Prostate gland (tissue), 2 donors: Measurements from ENCODE around the gene CYP2D6. TPM values are rescaled to one million over a fixed set of nuclear protein-coding genes. Genes with fewer than 3 reads are reported as not detected.

ENCODE experiments used
- DNase-seq: peaks from one replicate; pipeline ENCODE4 v3.0.0-alpha.2; 2019; ENCODE audit warnings: low spot score
- H3K27ac ChIP-seq, 2 donors: fragments of 200-600 bp; sonication (generic); 2 replicates each; pipeline ENCODE4 v1.5.1; 2017 to 2019
- H3K27me3 ChIP-seq: fragments of 200-600 bp; sonication (generic); replicated peaks from 2 replicates; pipeline ENCODE4 v1.5.1; 2019; ENCODE audit not compliant: insufficient read depth
- H3K36me3 ChIP-seq, 2 donors: fragments of 200-600 bp; sonication (generic); 1 replicate in 1 of 2; 2 replicates in 1 of 2; pipeline versions ENCODE4 v1.5.1 to v1.8.1; 2017 to 2019
- H3K4me1 ChIP-seq: fragments of 200-600 bp; sonication (generic); replicated peaks from 2 replicates; pipeline ENCODE4 v1.5.1; 2019
- H3K4me3 ChIP-seq, 2 donors: fragments of 200-600 bp; sonication (generic); 2 replicates each; pipeline ENCODE4 v1.5.1; 2017 to 2019
- H3K9me3 ChIP-seq: fragments of 200-600 bp; sonication (generic); 2 replicates; pipeline ENCODE4 v1.5.1; 2017
- CTCF ChIP-seq, 4 experiments: fragments of 200-600 bp in 2 of 4; fragments of 450-650 bp in 2 of 4; sonication (generic) in 2 of 4; IDR thresholded peaks; 1 replicate in 3 of 4; 2 replicates in 1 of 4; pipeline ENCODE4 v1.5.1; 2016 to 2019; ENCODE audit warnings: antibody characterized with exemption in 4 of 4, mild to moderate bottlenecking in 2 of 4, moderate library complexity in 2 of 4
- POLR2A ChIP-seq: fragments of 450-650 bp; IDR thresholded peaks from one replicate; pipeline ENCODE4 v1.6.1; 2016; ENCODE audit warnings: antibody characterized with exemption, mild to moderate bottlenecking
- POLR2AphosphoS5 ChIP-seq: sonication (generic); formaldehyde crosslinking; IDR thresholded peaks from one replicate; pipeline ENCODE4 v1.6.1; 2017; ENCODE audit warnings: antibody characterized with exemption
- WGBS: methylation state at CpG from one replicate; pipeline ENCODE4 v1.1.5; 2018; 5-methylcytosine and 5-hydroxymethylcytosine counted together
- intact Hi-C: fragments of 100-400 bp; cut with DNase I; formaldehyde crosslinking; loops from one replicate; pipeline ENCODE4 v1.14.2; 2022
- total RNA-seq, 2 donors: library from RNA; depleted of rRNA; stranded (reverse); fragments of >200 nt; gene quantifications; one replicate each; pipeline ENCODE4 v1.1.0, GENCODE V29; 2016

CYP2D6 gene
- total RNA-seq, 2 donors from 2014 or later, result 0.73 to 5.2 TPM

DNA sequence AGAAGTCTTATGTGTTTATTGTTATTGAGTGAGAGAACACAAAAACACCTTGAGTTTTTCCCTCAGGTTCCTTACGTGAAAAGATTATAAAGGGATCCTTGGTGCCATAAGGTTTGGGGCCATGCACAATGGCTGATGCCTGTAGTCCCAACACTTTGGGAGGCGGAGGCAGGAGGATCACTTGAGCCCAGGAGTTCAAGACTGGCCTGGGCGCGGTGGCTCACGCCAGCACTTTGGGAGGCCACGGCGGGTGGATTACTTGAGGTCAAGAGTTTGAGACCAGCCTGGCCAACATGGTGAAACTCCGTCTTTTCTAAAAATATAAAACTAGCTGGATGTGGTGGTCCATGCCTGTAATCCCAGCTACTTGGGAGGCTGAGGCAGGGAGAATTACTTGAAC, 45.7 kb downstream of the CYP2D6 start:
- Histone ChIP-seq H3K4me3 (no peak overlapping the region), H3K9me3 (no peaks in the 10 kb centered on the region), H3K27me3 (no peaks in the 10 kb centered on the region), H3K36me3 (peaks cover 0 to 5% of the 10 kb centered on the region in 2 donors), H3K4me1 (peaks cover 11% of the 10 kb centered on the region), H3K27ac (no peak overlapping the region)
- intact Hi-C loops, result no loop called here
- no peak for TF ChIP-seq POLR2A
- no peak for TF ChIP-seq POLR2AphosphoS5
- no peak for TF ChIP-seq CTCF (IDR thresholded peaks at IDR 0.05)
- 95% methylated on average over 8 of the region's 8 CpGs for WGBS
- no peak for DNase-seq

- no peaks in the 10 kb centered on the region for H3K9me3 ChIP-seq
- intact Hi-C loops, result no loop called here
- no peak for DNase-seq
- H3K4me1 ChIP-seq, result peaks cover 19% of the 10 kb centered on the region
- peak overlapping the region in 1 of 2 donors; percentile 31 for H3K27ac ChIP-seq
- H3K4me3 ChIP-seq, result no peak overlapping the region
- peaks cover 0 to 5% of the 10 kb centered on the region in 2 donors for H3K36me3 ChIP-seq
- H3K27me3 ChIP-seq, result no peaks in the 10 kb centered on the region
- TF ChIP-seq CTCF (IDR thresholded peaks at IDR 0.05) (no peak), POLR2AphosphoS5 (peak; percentile 76)
- WGBS, result 80% methylated on average over 4 of the region's 4 CpGs
These were observed 47.5 kb downstream of the CYP2D6 start for GRCh38 chr22:42083119-42083518.

DNA sequence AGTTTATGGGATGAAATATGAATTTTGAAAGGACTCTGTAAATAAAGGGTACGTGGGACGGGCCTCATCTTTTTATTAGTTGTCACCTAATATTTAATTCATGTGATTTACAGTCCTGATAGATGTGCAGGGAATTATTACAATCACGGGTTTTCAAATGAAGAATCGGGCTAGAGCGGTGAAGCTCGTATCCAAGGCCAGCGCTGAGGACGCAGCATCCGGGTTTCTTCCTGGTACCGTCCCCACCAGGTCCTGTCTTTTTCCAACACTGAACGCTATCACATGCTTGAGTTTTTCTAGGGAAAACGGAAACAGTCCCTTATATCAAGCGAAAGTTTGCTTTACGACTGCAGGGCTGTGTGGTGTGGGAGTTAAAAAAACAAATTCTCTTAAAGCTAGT, 50.3 kb downstream of the CYP2D6 start:
- intact Hi-C loops, result no loop called here
- no peaks in the 10 kb centered on the region for H3K9me3 ChIP-seq
- no peaks in the 10 kb centered on the region for H3K27me3 ChIP-seq
- H3K36me3 ChIP-seq, result peaks cover 0 to 1% of the 10 kb centered on the region in 2 donors
- TF ChIP-seq CTCF (IDR thresholded peaks at IDR 0.05) (no peak), POLR2AphosphoS5 (no peak), POLR2A (no peak)
- peak; percentile 52 for DNase-seq
- peak overlapping the region; percentile 51 to 56 for H3K4me3 ChIP-seq
- H3K27ac ChIP-seq, result peak overlapping the region; percentile 98 to 99
- WGBS, result 1% methylated on average over 14 of the region's 14 CpGs
- peaks cover 19% of the 10 kb centered on the region for H3K4me1 ChIP-seq

DNA sequence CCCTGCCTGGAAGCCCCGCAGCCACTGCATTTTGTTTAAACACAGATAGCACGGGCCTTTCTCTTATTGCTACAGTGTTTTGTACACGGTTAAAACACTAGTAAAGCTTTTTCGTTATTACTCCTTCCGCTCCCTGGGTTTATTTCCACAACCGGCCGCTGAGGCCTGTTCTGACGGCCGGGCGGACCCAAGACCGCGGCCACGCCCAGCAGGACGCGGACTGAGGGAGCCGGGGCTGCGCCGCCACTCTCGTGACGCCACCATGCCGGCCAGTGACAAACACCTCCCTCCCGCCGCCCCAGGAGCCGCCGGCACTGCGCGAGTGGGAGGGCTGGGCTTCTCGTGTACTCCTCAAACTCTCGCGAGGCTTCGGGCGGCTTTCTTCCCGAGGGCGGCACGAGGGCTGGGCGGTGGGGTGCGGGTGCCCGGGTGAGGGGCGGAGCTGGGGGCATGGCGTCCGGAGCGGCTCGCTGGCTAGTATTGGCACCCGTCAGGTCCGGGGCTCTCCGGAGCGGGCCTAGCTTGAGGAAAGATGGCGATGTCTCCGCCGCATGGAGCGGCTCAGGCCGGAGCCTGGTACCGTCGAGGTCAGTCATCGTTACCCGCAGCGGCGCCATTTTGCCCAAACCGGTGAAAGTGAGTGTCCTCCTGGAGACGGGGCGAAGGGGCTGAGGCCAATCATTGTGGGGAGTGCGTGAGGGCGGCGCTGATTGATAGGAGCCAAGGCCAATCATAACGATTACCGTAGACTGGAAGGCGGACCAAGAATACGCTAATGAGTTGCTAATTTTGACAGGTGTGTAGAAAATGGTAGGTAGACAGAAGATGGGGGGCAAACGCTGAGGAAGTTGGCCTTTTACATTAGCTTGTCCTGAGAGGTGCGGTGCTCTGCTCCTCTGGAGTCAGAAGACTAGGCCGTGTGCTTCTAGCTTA, 51.0 kb downstream of the CYP2D6 start, which contains the start of gene SMDT1:
Gene SMDT1 (plus strand): TSS at position 382 of the 933 bp plus-strand sequence. CDS start 69 bp downstream, at position 451.
- no peaks in the 10 kb centered on the region for H3K36me3 ChIP-seq

More for the DNA sequence above, 51.0 kb downstream of the CYP2D6 start, which contains the start of gene SMDT1:
- TF ChIP-seq POLR2A (peak; percentile 93), POLR2AphosphoS5 (peak; percentile 95), CTCF (IDR thresholded peaks at IDR 0.05) (peak in 1 of 4 experiments; percentile 17)
- Histone ChIP-seq H3K4me1 (peaks cover 19% of the 10 kb centered on the region), H3K9me3 (no peaks in the 10 kb centered on the region), H3K27me3 (no peaks in the 10 kb centered on the region), H3K4me3 (peak within 1 kb of the TSS; percentile 51 to 56), H3K27ac (peak within 1 kb of the TSS; percentile 98 to 99)
- under 1% methylated on average over 71 of the region's 71 CpGs for WGBS
- peak; percentile 99 for DNase-seq
- intact Hi-C loops, result no loop called here
